Endothelial cell of umbilical vein (primary cell): ENCODE measurements around the gene SPRYD4. TPM values are rescaled to one million over a fixed set of nuclear protein-coding genes. Genes with fewer than 3 reads are reported as not detected.

ENCODE experiments used
- BruUV-seq: library from RNA; stranded (reverse); fragments of 400-500 nt; replicated peaks from 2 replicates; lab custom pipeline; 2021; lab: Mats Ljungman, UMichigan
- CTCF ChIA-PET: fragments of 300-600, 350-600 bp; sonication (Branson Sonifier 250); formaldehyde crosslinking; loops from one replicate; lab custom pipeline; 2021; ENCODE audit warnings: antibody characterized with exemption, inconsistent platforms; lab: Charles Lee
- POLR2A ChIA-PET: fragments of 300-600, 350-600 bp; sonication (Branson Sonifier 250); formaldehyde crosslinking; loops from one replicate; lab custom pipeline; 2021; ENCODE audit warnings: antibody characterized with exemption, inconsistent platforms; lab: Charles Lee
- DNase-seq: peaks from one replicate; pipeline ENCODE4 v3.0.0-alpha.2; 2011; ENCODE audit warnings: low read depth, low spot score
- FAIRE-seq: peaks from 2 replicates; lab custom pipeline; 2011; peaks lifted over from hg19 to GRCh38; lab: Jason Lieb, UNC
- H2AFZ ChIP-seq: 2 replicates; pipeline ENCODE4 v1.6.0; 2012; ENCODE audit warnings: low read depth, low read length, control low read depth, inconsistent platforms
- H3K27ac ChIP-seq: 2 replicates; pipeline ENCODE4 v1.5.1; 2011; ENCODE audit warnings: low read depth, mild to moderate bottlenecking, control low read depth, low read length, moderate library complexity; ENCODE audit not compliant: insufficient read depth
- H3K27me3 ChIP-seq, 2 experiments: 2 replicates each; pipeline versions ENCODE4 v1.6.0 to v1.6.1; 2011; ENCODE audit warnings: low read length in 2 of 2, mixed read lengths in 1 of 2; ENCODE audit not compliant: control insufficient read depth in 2 of 2, insufficient read depth in 2 of 2
- H3K36me3 ChIP-seq, 2 experiments: 2 replicates in 1 of 2; 3 replicates in 1 of 2; pipeline ENCODE4 v1.5.1; 2011; ENCODE audit warnings: low read length in 2 of 2, mild to moderate bottlenecking in 1 of 2, moderate library complexity in 1 of 2; ENCODE audit not compliant: control insufficient read depth in 2 of 2, insufficient read depth in 2 of 2; ENCODE audit errors: extremely low read depth in 1 of 2
- H3K4me1 ChIP-seq: 3 replicates; pipeline ENCODE4 v1.5.1; 2011; ENCODE audit warnings: mild to moderate bottlenecking, low read length; ENCODE audit not compliant: control insufficient read depth, insufficient read depth; ENCODE audit errors: extremely low read depth
- H3K4me2 ChIP-seq: 2 replicates; pipeline ENCODE4 v1.6.1; 2011; ENCODE audit warnings: low read length, control low read depth, mixed read lengths; ENCODE audit not compliant: insufficient read depth
- H3K4me3 ChIP-seq, 3 experiments: fragments of 200-600 bp in 1 of 3; sonication (generic), shearing (Covaris generic) in 1 of 3; replicated peaks in 1 of 3; 2 replicates each; pipeline ENCODE4 v1.5.1; 2011 to 2016; ENCODE audit warnings: control low read depth in 3 of 3, low read length in 3 of 3, mild to moderate bottlenecking in 2 of 3, inconsistent platforms in 1 of 3, low read depth in 1 of 3, moderate library complexity in 1 of 3; ENCODE audit not compliant: insufficient read depth in 1 of 3
- H3K79me2 ChIP-seq: 2 replicates; pipeline ENCODE4 v1.6.0; 2012; ENCODE audit warnings: low read length, inconsistent platforms; ENCODE audit not compliant: control insufficient read depth, insufficient read depth
- H3K9ac ChIP-seq: replicated peaks from 2 replicates; pipeline ENCODE3; 2011; ENCODE audit warnings: low read length, control low read depth; ENCODE audit not compliant: insufficient read depth; ENCODE audit errors: extremely low read depth
- H3K9me1 ChIP-seq: replicated peaks from 3 replicates; pipeline ENCODE4 v1.6.0; 2011; ENCODE audit warnings: mild to moderate bottlenecking, low read length; ENCODE audit not compliant: control insufficient read depth, insufficient read depth; ENCODE audit errors: extremely low read depth
- H3K9me3 ChIP-seq: replicated peaks from 2 replicates; pipeline ENCODE4 v1.5.1; 2012; ENCODE audit warnings: low read length, inconsistent platforms; ENCODE audit not compliant: control insufficient read depth, insufficient read depth
- H4K20me1 ChIP-seq: replicated peaks from 2 replicates; pipeline ENCODE3; 2011; ENCODE audit warnings: mild to moderate bottlenecking, low read length; ENCODE audit not compliant: control insufficient read depth, insufficient read depth; ENCODE audit errors: extremely low read depth
- EZH2 ChIP-seq: IDR thresholded peaks from 2 replicates; pipeline ENCODE4 v1.6.1; 2012; ENCODE audit warnings: borderline replicate concordance, low read depth, mild to moderate bottlenecking, moderate library complexity, low read length, inconsistent platforms; ENCODE audit not compliant: severe bottlenecking
- FOS ChIP-seq: IDR thresholded peaks from 2 replicates; pipeline ENCODE4 v1.6.1; 2011; ENCODE audit warnings: mild to moderate bottlenecking, low read length, moderate library complexity, borderline replicate concordance; ENCODE audit not compliant: insufficient read depth
- GATA2 ChIP-seq: IDR thresholded peaks from 2 replicates; pipeline ENCODE4 v1.7.0; 2011; ENCODE audit warnings: low read depth, mild to moderate bottlenecking, moderate library complexity, mixed read lengths, low read length; ENCODE audit not compliant: insufficient read length, insufficient read depth
- JUN ChIP-seq: IDR thresholded peaks from 2 replicates; pipeline ENCODE4 v1.6.1; 2011; ENCODE audit warnings: borderline replicate concordance, low read depth; ENCODE audit not compliant: insufficient read length, insufficient read depth
- MAX ChIP-seq: IDR thresholded peaks from 2 replicates; pipeline ENCODE4 v1.6.1; 2011; ENCODE audit not compliant: insufficient read depth, insufficient read length
- MYC ChIP-seq: IDR thresholded peaks from one replicate; pipeline ENCODE4 v1.6.1; 2011; ENCODE audit warnings: mild to moderate bottlenecking, low read depth, low read length
- POLR2A ChIP-seq: IDR thresholded peaks from 2 replicates; pipeline ENCODE4 v1.6.1; 2012; ENCODE audit warnings: low read depth, mild to moderate bottlenecking, control low read depth, low read length
- POLR2AphosphoS5 ChIP-seq: IDR thresholded peaks from 2 replicates; pipeline ENCODE4 v1.6.1; 2012; ENCODE audit warnings: low read depth, mild to moderate bottlenecking, control low read depth, low read length, moderate library complexity; ENCODE audit not compliant: insufficient read depth
- dilution Hi-C: fragments of 300-500 bp; cut with MboI; formaldehyde crosslinking; loops from one replicate; pipeline ENCODE4 v1.15.0; 2019; ENCODE audit warnings: low sequenced_read_pairs; ENCODE audit not compliant: extremely low pct_ligation_motif_present
- intact Hi-C: fragments of 100-400 bp; cut with micrococcal nuclease; formaldehyde crosslinking; loops from one replicate; pipeline ENCODE4 v1.10.0; 2022
- polyA plus RNA-seq, 4 experiments: library from polyadenylated mRNA; depleted of rRNA in 3 of 4; stranded (reverse) in 3 of 4; unstranded in 1 of 4; fragments of >200 nt; gene quantifications; 2 replicates each; pipeline versions ENCODE4 v1.2.1 to v1.2.3, GENCODE V29; 2011 to 2012; ENCODE audit warnings: missing spikeins in 1 of 4
- total RNA-seq: library from RNA; stranded (reverse); gene quantifications from 2 replicates; pipeline ENCODE4 v1.2.3, GENCODE V29; 2021
- TF ChIP-seq, protein P1 (sequence below), 2 donors: IDR thresholded peaks; 1 replicate in 1 of 2; 2 replicates in 1 of 2; pipeline ENCODE4 v1.5.1; 2011; ENCODE audit warnings: low read length in 2 of 2, mild to moderate bottlenecking in 2 of 2, moderate library complexity in 2 of 2, control low read depth in 1 of 2, inconsistent platforms in 1 of 2, low read depth in 1 of 2; ENCODE audit not compliant: insufficient read depth in 1 of 2; ENCODE audit errors: extremely low read depth in 1 of 2

The SPRYD4 gene
- total and polyA plus RNA-seq, 2 donors (not counting 3 experiments of a cell fraction or from before 2014, with no cell fraction given) = 3.4 to 4.0 TPM

- TF ChIP-seq GATA2 (no peak), POLR2A (no peak), MAX (no peak)
- TF ChIP-seq, protein P1, sequence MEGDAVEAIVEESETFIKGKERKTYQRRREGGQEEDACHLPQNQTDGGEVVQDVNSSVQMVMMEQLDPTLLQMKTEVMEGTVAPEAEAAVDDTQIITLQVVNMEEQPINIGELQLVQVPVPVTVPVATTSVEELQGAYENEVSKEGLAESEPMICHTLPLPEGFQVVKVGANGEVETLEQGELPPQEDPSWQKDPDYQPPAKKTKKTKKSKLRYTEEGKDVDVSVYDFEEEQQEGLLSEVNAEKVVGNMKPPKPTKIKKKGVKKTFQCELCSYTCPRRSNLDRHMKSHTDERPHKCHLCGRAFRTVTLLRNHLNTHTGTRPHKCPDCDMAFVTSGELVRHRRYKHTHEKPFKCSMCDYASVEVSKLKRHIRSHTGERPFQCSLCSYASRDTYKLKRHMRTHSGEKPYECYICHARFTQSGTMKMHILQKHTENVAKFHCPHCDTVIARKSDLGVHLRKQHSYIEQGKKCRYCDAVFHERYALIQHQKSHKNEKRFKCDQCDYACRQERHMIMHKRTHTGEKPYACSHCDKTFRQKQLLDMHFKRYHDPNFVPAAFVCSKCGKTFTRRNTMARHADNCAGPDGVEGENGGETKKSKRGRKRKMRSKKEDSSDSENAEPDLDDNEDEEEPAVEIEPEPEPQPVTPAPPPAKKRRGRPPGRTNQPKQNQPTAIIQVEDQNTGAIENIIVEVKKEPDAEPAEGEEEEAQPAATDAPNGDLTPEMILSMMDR (IDR thresholded peaks at IDR 0.05; ENCODE audit: extremely low read depth in 1 of 2, insufficient read depth in 1 of 2, low read depth in 1 of 2, low read length in 2 of 2) = no peak
These were observed 18.1 kb upstream of the SPRYD4 start for GRCh38 chr12:56450241-56450640.

DNA sequence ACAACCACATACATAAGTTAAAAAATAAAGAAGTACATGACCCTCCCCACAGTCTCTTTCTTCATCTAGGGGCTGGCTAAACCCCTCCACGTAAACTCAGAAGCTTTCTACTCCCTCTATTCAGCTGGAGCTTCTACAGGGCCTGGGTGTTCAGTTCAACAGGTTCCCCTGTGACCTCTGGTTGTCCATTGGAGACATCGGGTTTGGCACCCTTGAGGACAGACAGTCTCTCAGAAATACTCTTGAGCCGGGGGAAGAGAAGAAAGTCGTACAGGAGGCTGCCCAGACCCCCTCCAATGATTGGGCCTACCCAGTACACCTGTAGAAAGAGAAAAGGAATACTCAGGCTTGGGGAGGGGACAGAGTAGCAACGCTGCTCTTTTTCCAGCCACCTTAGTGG, 17.2 kb upstream of the SPRYD4 start:
- no peak overlapping the region for H3K9ac ChIP-seq
- no TSS peak for BruUV-seq
- peaks cover 15% of the 10 kb centered on the region for H3K4me1 ChIP-seq
- H4K20me1 ChIP-seq = no peaks in the 10 kb centered on the region
- no peak for TF ChIP-seq POLR2A
- no peak for TF ChIP-seq JUN
- TF ChIP-seq, protein P1 (IDR thresholded peaks at IDR 0.05; ENCODE audit: extremely low read depth in 1 of 2, insufficient read depth in 1 of 2, low read depth in 1 of 2, low read length in 2 of 2) = no peak
- TF ChIP-seq POLR2AphosphoS5 = no peak
- TF ChIP-seq FOS = no peak
- TF ChIP-seq MAX = no peak
- TF ChIP-seq GATA2 = no peak
- no peak for TF ChIP-seq MYC
- no peak for TF ChIP-seq EZH2
- dilution Hi-C loops = no loop called here
- no peak for DNase-seq
- no peak overlapping the region for H3K27ac ChIP-seq
- H3K27me3 ChIP-seq = peaks cover 0 to 5% of the 10 kb centered on the region in 2 experiments
- CTCF ChIA-PET = interaction anchor here (0.6 to 0.9 kb wide), 3 partner anchors 10 to 41 kb away, joined by 3 read pairs; no protein-coding TSS in a partner anchor
- H3K36me3 ChIP-seq = no peaks in the 10 kb centered on the region
- H3K4me3 ChIP-seq = no peak overlapping the region
- H2AFZ ChIP-seq = no peak overlapping the region
- intact Hi-C loops = no loop called here
- no peaks in the 10 kb centered on the region for H3K9me3 ChIP-seq
- no peak overlapping the region for H3K4me2 ChIP-seq
- H3K9me1 ChIP-seq = no peaks in the 10 kb centered on the region
- POLR2A ChIA-PET = no interaction called here
- no peaks in the 10 kb centered on the region for H3K79me2 ChIP-seq
- no peak for FAIRE-seq

More at GRCh38 chr12:56450241-56450640, 18.1 kb upstream of the SPRYD4 start:
- BruUV-seq = no TSS peak
- CTCF ChIA-PET = interaction anchor here (0.6 to 2.5 kb wide), 5 partner anchors 11 to 117 kb away, joined by 3 to 19 read pairs (median 3); no protein-coding TSS in a partner anchor
- no peaks in the 10 kb centered on the region for H4K20me1 ChIP-seq
- POLR2A ChIA-PET = no interaction called here
- dilution Hi-C loops = no loop called here
- FAIRE-seq (peak; percentile 58), DNase-seq (no peak)
- intact Hi-C loops = no loop called here
- no peak overlapping the region for H3K9ac ChIP-seq
- peaks cover 0 to 5% of the 10 kb centered on the region in 2 experiments for H3K27me3 ChIP-seq
- H3K9me3 ChIP-seq = no peaks in the 10 kb centered on the region
- H3K4me2 ChIP-seq = no peak overlapping the region
- H3K4me3 ChIP-seq = no peak overlapping the region
- no peaks in the 10 kb centered on the region for H3K79me2 ChIP-seq
- H3K9me1 ChIP-seq = no peaks in the 10 kb centered on the region
- no peaks in the 10 kb centered on the region for H3K36me3 ChIP-seq
- H2AFZ ChIP-seq = peak overlapping the region; percentile 48
- H3K4me1 ChIP-seq = peaks cover 15% of the 10 kb centered on the region
- no peak overlapping the region for H3K27ac ChIP-seq
